ENCODE data around the gene TLR9. TPM values are rescaled to one million over a fixed set of nuclear protein-coding genes. Genes with fewer than 3 reads are reported as not detected.

Gene TLR9
- polyA plus RNA-seq, 1 experiment = 0.07 TPM

- no peak overlapping the region for H3K4me3 ChIP-seq (ENCODE audit: low read depth, low read length)
- ChIA-PET POLR2A (interaction anchor here (0.6 kb wide), 1 partner anchor 16 kb away, joined by 7 read pairs; no protein-coding TSS in a partner anchor), CTCF (interaction anchor here (1.2 to 1.3 kb wide), 2 partner anchors 15 to 17 kb away, joined by 3 to 6 read pairs; partner anchors contain the start of gene TWF2)
- TF ChIP-seq CTCF (IDR thresholded peaks at IDR 0.05; ENCODE audit: insufficient read depth, low read depth, low read length) = no peak
- DNase-seq (ENCODE audit: low read depth) = no peak
- no peaks in the 10 kb centered on the region for H3K27me3 ChIP-seq (ENCODE audit: control insufficient read depth, insufficient read depth, low read length)
- peaks cover 37% of the 10 kb centered on the region for H3K36me3 ChIP-seq (ENCODE audit: control insufficient read depth, insufficient read depth, low read length)
Measured at GRCh38 chr3:52253314-52254304, 28.2 kb upstream of the TLR9 start.

- peaks cover 22% of the 10 kb centered on the region for H3K36me3 ChIP-seq (ENCODE audit: control insufficient read depth, insufficient read depth, low read length)
- no peaks in the 10 kb centered on the region for H3K27me3 ChIP-seq (ENCODE audit: control insufficient read depth, insufficient read depth, low read length)
- POLR2A ChIA-PET = no interaction called here
- CTCF ChIA-PET = interaction anchor here (1.1 to 2.4 kb wide), 4 partner anchors 10 to 86 kb away, joined by 3 to 7 read pairs (median 6); no protein-coding TSS in a partner anchor
- no peak overlapping the region for H3K4me3 ChIP-seq (ENCODE audit: low read depth, low read length)
- DNase-seq (ENCODE audit: low read depth) = no peak
- TF ChIP-seq CTCF (IDR thresholded peaks at IDR 0.05; ENCODE audit: insufficient read depth, low read depth, low read length) = no peak
Measured at GRCh38 chr3:52250122-52250521, 24.7 kb upstream of the TLR9 start.

GRCh38 chr3:52249683-52250082 lies 24.2 kb upstream of the TLR9 start:
- Histone ChIP-seq H3K27me3 (ENCODE audit: control insufficient read depth, insufficient read depth, low read length) (no peaks in the 10 kb centered on the region), H3K4me3 (ENCODE audit: low read depth, low read length) (no peak overlapping the region), H3K36me3 (ENCODE audit: control insufficient read depth, insufficient read depth, low read length) (peaks cover 22% of the 10 kb centered on the region)
- CTCF ChIA-PET = interaction anchor here (1.1 to 2.4 kb wide), 3 partner anchors 9 to 87 kb away, joined by 3 to 7 read pairs (median 5); no protein-coding TSS in a partner anchor
- DNase-seq (ENCODE audit: low read depth) = no peak
- no peak for TF ChIP-seq CTCF (IDR thresholded peaks at IDR 0.05; ENCODE audit: insufficient read depth, low read depth, low read length)
- POLR2A ChIA-PET = no interaction called here

GRCh38 chr3:52248816-52249547 lies 23.5 kb upstream of the TLR9 start:
- Histone ChIP-seq H3K4me3 (ENCODE audit: low read depth, low read length) (no peak overlapping the region), H3K27me3 (ENCODE audit: control insufficient read depth, insufficient read depth, low read length) (no peaks in the 10 kb centered on the region), H3K36me3 (ENCODE audit: control insufficient read depth, insufficient read depth, low read length) (peaks cover 22% of the 10 kb centered on the region)
- CTCF ChIA-PET = interaction anchor here (1.2 to 2.2 kb wide), 2 partner anchors 13 to 14 kb away, joined by 3 to 5 read pairs; no protein-coding TSS in a partner anchor
- POLR2A ChIA-PET = no interaction called here
- DNase-seq (ENCODE audit: low read depth) = no peak
- TF ChIP-seq CTCF (IDR thresholded peaks at IDR 0.05; ENCODE audit: insufficient read depth, low read depth, low read length) = no peak

GRCh38 chr3:52248165-52248541 lies 22.7 kb upstream of the TLR9 start:
- H3K4me3 ChIP-seq (ENCODE audit: low read depth, low read length) = no peak overlapping the region
- DNase-seq (ENCODE audit: low read depth) = no peak
- ChIA-PET POLR2A (no interaction called here), CTCF (interaction anchor here (0.7 to 1.2 kb wide), 2 partner anchors 15 to 179 kb away, joined by 3 read pairs; no protein-coding TSS in a partner anchor)
- TF ChIP-seq CTCF (IDR thresholded peaks at IDR 0.05; ENCODE audit: insufficient read depth, low read depth, low read length) = no peak
- peaks cover 15% of the 10 kb centered on the region for H3K36me3 ChIP-seq (ENCODE audit: control insufficient read depth, insufficient read depth, low read length)
- H3K27me3 ChIP-seq (ENCODE audit: control insufficient read depth, insufficient read depth, low read length) = no peaks in the 10 kb centered on the region
